Activated CD4-positive, alpha-beta T cell treated with anti-CD3 and anti-CD28 coated beads, Interleukin-2, amount 50 U/mL, for 1 hour (primary cell): Measurements from ENCODE around the gene ASB12.
"Not testable (repeated sequence)": the region's sequence is repeated elsewhere in the genome, so short reads cannot be mapped to it uniquely, and the experiment has no call there.

Experiments used
- DNase-seq: peaks from one replicate; pipeline ENCODE4 v3.0.0-alpha.2; 2020

ASB12 gene

GRCh38 chrX:64230123-64230970 is at the start of gene ASB12:
Gene ASB12, minus strand, starts transcription at chrX:64230607. Its CDS starts 4,957 bp downstream, at chrX:64225650.
- no peak for DNase-seq

GRCh38 chrX:64265265-64265664 is 34.9 kb upstream of the ASB12 start:
- DNase-seq, result no peak

GRCh38 chrX:64229154-64229553 is 1.3 kb downstream of the ASB12 start:
- no peak for DNase-seq

GRCh38 chrX:64218023-64218422 is 12.4 kb downstream of the ASB12 start:
- DNase-seq, result no peak

GRCh38 chrX:64213989-64214388 is 16.4 kb downstream of the ASB12 start:
- not testable (repeated sequence) for DNase-seq

- DNase-seq, result no peak
These were observed 23.7 kb downstream of the ASB12 start for GRCh38 chrX:64206556-64207162.

- DNase-seq, result peak; percentile 85
These were observed 24.5 kb downstream of the ASB12 start for GRCh38 chrX:64205735-64206501.

GRCh38 chrX:64205441-64205734 is 25.0 kb downstream of the ASB12 start, which contains the start of gene AMER1:
Gene AMER1, minus strand, starts transcription at chrX:64205708. Its CDS starts 12,422 bp downstream, at chrX:64193286.
- no peak for DNase-seq

GRCh38 chrX:64204701-64205440 is 25.5 kb downstream of the ASB12 start:
- DNase-seq, result peak; percentile 5

GRCh38 chrX:64204252-64204651 is 26.2 kb downstream of the ASB12 start:
- no peak for DNase-seq

- no peak for DNase-seq
These were observed 27.5 kb downstream of the ASB12 start for GRCh38 chrX:64202808-64203325.

GRCh38 chrX:64198036-64198435 is 32.4 kb downstream of the ASB12 start:
- no peak for DNase-seq

- DNase-seq, result no peak
These were observed 33.8 kb downstream of the ASB12 start for GRCh38 chrX:64196606-64197005.

- no peak for DNase-seq
These were observed 34.5 kb downstream of the ASB12 start for GRCh38 chrX:64195862-64196261.

GRCh38 chrX:64192673-64193072 is 37.7 kb downstream of the ASB12 start:
- DNase-seq, result no peak

- DNase-seq, result no peak
These were observed 38.4 kb downstream of the ASB12 start for GRCh38 chrX:64192040-64192439.

- DNase-seq, result no peak
These were observed 39.0 kb downstream of the ASB12 start for GRCh38 chrX:64191281-64192010.

GRCh38 chrX:64190136-64190740 is 40.2 kb downstream of the ASB12 start:
- no peak for DNase-seq

GRCh38 chrX:64188901-64189300 is 41.5 kb downstream of the ASB12 start:
- DNase-seq, result no peak

GRCh38 chrX:64187762-64188150 is 42.7 kb downstream of the ASB12 start:
- no peak for DNase-seq

- DNase-seq, result no peak
These were observed 43.2 kb downstream of the ASB12 start for GRCh38 chrX:64186974-64187761.
